ENCODE results near the gene RNASE11. TPM values are rescaled to one million over a fixed set of nuclear protein-coding genes. Genes with fewer than 3 reads are reported as not detected.
A peak's percentile ranks its signal among the peaks of the same experiment; 100 is the strongest.

Gene RNASE11
- total and polyA plus RNA-seq, 9 of the 15 experiments (the other 6 are each of a cell fraction or from before 2014, with no cell fraction given), result 0.16 to 0.29 (median 0.22) TPM; not detected in 6

DNA sequence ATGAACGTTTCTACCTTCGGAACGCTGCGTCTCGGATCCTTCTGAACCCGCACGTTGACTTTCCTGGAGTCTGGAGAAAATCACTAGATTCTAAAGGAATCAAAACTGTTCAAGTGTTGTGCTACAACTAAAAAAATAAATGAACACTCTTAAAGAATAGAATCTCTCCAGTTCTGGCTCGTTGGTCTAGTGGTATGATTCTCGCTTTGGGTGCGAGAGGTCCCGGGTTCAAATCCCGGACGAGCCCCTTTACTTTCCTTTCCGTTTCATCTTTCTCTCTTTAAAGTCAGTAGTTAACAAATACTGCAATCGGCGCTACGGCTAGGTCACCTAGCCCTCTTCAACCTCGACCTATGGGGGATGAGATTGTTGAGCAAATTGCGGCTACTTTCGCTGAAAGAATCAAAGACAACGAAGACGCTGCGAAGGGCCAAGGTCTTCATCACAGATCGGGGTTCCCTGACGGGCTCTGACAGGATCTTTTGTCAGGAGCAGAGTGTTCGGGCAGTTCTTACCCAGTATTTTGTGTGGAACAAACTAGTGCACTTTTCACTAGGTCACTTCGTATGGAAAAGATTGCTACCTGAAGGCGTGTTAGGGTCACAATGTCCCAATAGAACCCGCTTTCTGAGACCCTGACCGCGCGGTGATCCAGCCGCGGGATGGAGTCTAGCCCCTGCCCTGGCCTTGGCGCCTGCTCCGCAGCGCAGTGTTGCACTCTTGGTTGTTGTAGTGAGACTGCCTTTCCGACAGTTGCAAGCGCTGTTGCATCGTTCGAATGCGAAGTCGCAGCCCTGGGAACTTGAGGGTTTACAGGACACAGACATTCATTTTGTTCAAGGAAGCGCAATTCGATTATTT, 45.3 kb upstream of the RNASE11 start:
- FAIRE-seq, result peak; percentile 93
- TF ChIP-seq RBM34 (IDR thresholded peaks at IDR 0.05; ENCODE audit: borderline replicate concordance, insufficient read depth, low read length) (no peak), ZNF699 (CRISPR knock-in tag; IDR thresholded peaks at IDR 0.05; ENCODE audit: insufficient replicate concordance) (no peak), MEF2D (tag; conservative IDR thresholded peaks at IDR 0.05; ENCODE audit: low read depth) (no peak), NCOA2 (IDR thresholded peaks at IDR 0.05; ENCODE audit: partially characterized antibody in 2 of 2) (peak in 1 of 2 experiments; percentile 67), IRF1 (CRISPR knock-in tag; IDR thresholded peaks at IDR 0.05; ENCODE audit: borderline replicate concordance) (no peak), EGR1 (conservative IDR thresholded peaks at IDR 0.05) (no peak), ZNF212 (CRISPR knock-in tag; IDR thresholded peaks at IDR 0.05) (no peak), ZNF12 (CRISPR knock-in tag; IDR thresholded peaks at IDR 0.05) (no peak), SRSF7 (optimal IDR thresholded peaks at IDR 0.05; ENCODE audit: low read depth, low read length) (no peak), FOSL1 (tag; conservative IDR thresholded peaks at IDR 0.05) (no peak), NFIC (IDR thresholded peaks at IDR 0.05) (peak; percentile 67), U2AF2 (optimal IDR thresholded peaks at IDR 0.05; ENCODE audit: low read depth, low read length) (no peak), ZNF57 (CRISPR knock-in tag; IDR thresholded peaks at IDR 0.05) (no peak), POLR2B (IDR thresholded peaks at IDR 0.05; ENCODE audit: low read depth, partially characterized antibody) (no peak), ATF1 (CRISPR knock-in tag; IDR thresholded peaks at IDR 0.05) (no peak), ATF1 (tag; IDR thresholded peaks at IDR 0.05) (peak; percentile 42; the same call in 1 of the 2 replicates), ILF3 (IDR thresholded peaks at IDR 0.05; ENCODE audit: borderline replicate concordance) (no peak)
- TF ChIP-seq, protein P1, sequence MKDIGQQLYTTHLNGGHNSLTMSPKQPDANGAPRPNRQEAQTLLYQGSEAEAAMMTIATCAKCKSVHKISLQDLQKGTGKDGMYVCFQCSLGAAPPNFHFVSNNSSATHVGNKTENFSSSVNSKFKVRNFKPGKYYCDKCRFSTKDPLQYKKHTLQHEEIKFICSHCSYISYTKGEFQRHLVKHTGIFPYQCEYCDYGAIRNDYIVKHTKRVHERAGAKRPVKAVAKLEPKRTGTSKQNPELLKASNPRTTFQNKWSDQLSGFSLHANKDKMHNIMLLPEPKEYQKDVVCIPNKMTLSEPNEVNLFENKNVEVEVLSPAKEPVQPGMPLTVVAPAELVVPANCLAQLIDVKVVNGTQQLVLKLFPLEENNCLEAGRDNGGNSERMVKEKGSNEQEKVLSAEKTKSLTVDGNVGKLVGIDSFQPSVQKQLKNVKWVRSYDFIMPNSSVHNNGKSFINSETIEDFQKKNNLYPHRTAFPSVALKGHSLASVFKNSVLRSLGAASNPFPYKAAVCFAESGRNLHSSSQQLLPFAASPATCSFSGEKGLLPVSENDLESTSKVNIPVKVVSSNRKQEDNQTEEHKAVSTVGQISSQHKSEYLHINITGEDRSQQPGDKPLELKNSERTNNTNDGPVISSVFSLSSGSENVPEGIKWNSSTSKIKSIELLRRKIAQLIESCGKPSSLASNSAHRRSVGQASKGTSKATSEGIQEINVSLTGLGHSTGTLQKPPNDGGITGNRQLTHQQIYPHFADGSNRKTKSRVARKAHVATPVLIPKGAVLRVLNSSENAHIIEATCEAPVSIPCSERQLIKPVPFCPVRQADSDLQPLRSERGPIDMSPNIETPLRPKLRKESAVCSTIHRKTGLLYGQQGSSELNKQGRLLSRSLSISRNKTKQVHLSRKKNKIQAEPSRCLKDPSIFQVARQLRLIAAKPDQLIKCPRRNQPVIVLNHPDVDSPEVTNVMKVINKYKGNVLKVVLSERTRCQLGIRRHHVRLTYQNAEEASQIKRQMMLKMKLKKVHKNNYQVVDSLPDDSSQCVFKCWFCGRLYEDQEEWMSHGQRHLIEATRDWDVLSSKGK (CRISPR knock-in tag; IDR thresholded peaks at IDR 0.05), result no peak

More for the DNA sequence above, 45.3 kb upstream of the RNASE11 start:
- ATAC-seq (peak; percentile 85), DNase-seq (ENCODE audit: extremely low read depth in 1 of 4, low spot score in 3 of 4) (peak; percentile 70 to 91 (median 82))
- WGBS (ENCODE audit: insufficient coverage, low coverage, missing lambda C conversion rate), result 19% methylated on average over 41 of the region's 45 CpGs
- H3K4me3 ChIP-seq, result peak overlapping the region; percentile 40
- BruUV-seq (replicated peaks), result TSS peak; percentile 100
- peaks cover 5 to 7% of the 10 kb centered on the region in 2 experiments; a peak in 4 of 5 replicates for H3K4me1 ChIP-seq (replicated peaks in 1 of 2; ENCODE audit: control insufficient read depth in 2 of 2, insufficient read depth in 2 of 2, low read length in 2 of 2)
- POLR2A ChIA-PET, result no interaction called here
- no peaks in the 10 kb centered on the region for H3K9me3 ChIP-seq (replicated peaks; ENCODE audit: control insufficient read depth, insufficient read depth, low read depth, low read length)
- in situ Hi-C loops (cut with MboI) (loop anchor here (5.0 kb wide), 1 partner anchor 49 kb away; the partner anchor contains the start of gene RNASE4), intact Hi-C loops (cut with micrococcal nuclease) (loop anchor here (1.0 to 2.0 kb wide), 2 partner anchors 8 to 50 kb away; no protein-coding TSS in a partner anchor)
- no peaks in the 10 kb centered on the region for H3K36me3 ChIP-seq (ENCODE audit: control insufficient read depth, insufficient read depth, low read length)
- H3K27ac ChIP-seq (ENCODE audit: extremely low read depth, low read depth, low read length), result no peak overlapping the region
- H3K79me2 ChIP-seq (ENCODE audit: control insufficient read depth, insufficient read depth, low read length), result no peaks in the 10 kb centered on the region
- CTCF ChIA-PET (ENCODE audit: low intra/inter-chr PET ratio), result interaction anchor here (0.6 kb wide), 1 partner anchor 26 kb away, joined by 5 read pairs; no protein-coding TSS in a partner anchor
- no peaks in the 10 kb centered on the region for H3K9me1 ChIP-seq (ENCODE audit: control insufficient read depth, insufficient read depth, low read length)
- peak overlapping the region in 1 of 2 experiments; percentile 79; a peak in 1 of 4 replicates for H3K9ac ChIP-seq (ENCODE audit: insufficient read depth in 1 of 2, low read depth in 2 of 2, low read length in 2 of 2)
- peak overlapping the region; percentile 58; the same call in 1 of the 2 replicates for H2AFZ ChIP-seq (ENCODE audit: low read depth, low read length)
- H3K4me2 ChIP-seq (ENCODE audit: insufficient read depth, low read length), result peak overlapping the region; percentile 78
- H4K20me1 ChIP-seq (replicated peaks; ENCODE audit: control insufficient read depth, insufficient read depth, low read length), result peaks cover 6% of the 10 kb centered on the region; the same call in 1 of the 2 replicates
- H3K27me3 ChIP-seq (ENCODE audit: control insufficient read depth in 2 of 2, insufficient read depth in 2 of 2, low read length in 2 of 2), result peaks cover 4 to 5% of the 10 kb centered on the region in 2 experiments; a peak in 1 of 5 replicates

All from K562 (cell line).